Glomerular visceral epithelial cell (primary cell): ENCODE results near the gene MAEA.
"Not testable (repeated sequence)": the region's sequence is repeated elsewhere in the genome, so short reads cannot be mapped to it uniquely, and the experiment has no call there.

Experiments
- DNase-seq: peaks from one replicate; pipeline ENCODE4 v3.0.0-alpha.2; 2016; ENCODE audit errors: extremely low spot score

Gene MAEA

DNA sequence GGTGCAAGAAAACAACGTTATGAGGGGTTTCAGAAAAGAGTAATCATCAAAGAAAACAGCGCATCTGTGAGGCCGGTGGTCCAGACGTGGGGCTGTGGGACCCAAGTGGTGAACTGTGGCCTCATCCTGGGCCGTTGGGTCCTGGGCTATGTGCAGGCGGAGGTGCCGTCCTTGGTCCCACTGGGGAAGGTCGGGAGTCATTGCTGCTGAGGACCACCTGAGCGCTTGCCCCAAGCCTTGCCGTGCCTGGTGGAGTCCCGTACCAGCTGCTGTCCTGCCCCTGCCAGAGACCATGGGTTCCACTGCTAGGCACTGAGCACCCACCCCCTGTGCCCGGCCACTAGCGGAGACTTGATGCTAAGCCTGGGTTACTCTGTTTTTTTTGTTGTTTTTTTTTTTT lies 31.8 kb downstream of the MAEA start:
- DNase-seq: no peak

DNA sequence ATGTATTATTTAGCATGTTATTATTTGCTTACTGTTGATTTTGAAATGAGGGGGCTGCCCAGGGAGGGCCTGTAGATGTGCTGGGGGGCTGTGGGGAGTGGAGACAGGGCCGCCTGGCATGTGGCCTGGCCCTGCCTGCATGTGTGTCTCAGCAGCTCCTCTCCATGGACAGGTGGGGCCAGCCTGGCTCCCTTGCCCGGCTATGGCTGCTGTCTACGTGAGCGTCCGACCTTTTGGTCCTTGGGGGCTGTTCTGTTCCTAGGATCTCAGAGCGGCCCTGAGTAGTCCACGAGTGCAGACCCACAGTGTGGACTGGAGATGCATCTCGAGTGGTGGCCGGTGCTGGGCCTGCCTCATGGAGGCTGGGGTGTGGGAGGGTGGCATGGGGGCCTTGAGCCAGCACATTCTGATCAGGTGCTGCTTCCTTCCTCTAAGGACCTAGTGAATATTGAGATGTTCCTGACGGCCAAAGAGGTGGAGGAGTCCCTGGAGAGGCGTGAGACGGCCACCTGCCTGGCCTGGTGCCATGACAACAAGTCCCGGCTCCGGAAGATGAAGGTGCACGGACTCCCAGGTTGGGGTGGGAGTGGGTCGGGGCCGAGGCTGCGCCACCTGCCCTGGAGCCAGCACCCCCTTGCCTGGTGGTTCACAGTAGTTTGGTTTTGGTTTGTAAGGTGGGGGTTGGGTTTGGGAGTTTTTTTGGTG lies 32.4 kb downstream of the MAEA start:
- no peak for DNase-seq

DNA sequence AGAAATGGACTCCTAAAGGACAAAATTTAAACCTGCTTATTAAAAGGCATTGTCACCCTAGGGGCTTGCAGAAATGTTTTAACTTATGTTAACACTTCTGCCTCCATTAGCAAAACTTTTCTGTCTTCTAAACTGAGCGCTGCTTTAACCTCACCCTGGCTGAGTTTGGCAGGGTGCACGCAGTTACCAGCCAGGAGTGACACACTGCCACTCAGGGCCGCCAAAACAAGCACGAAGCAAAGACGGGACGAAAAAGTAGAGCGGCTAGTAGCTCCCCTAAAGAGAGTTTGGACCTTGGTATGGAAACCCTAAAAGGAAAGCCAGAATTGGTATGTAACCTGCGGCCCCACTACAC lies 33.6 kb downstream of the MAEA start:
- no peak for DNase-seq

DNA sequence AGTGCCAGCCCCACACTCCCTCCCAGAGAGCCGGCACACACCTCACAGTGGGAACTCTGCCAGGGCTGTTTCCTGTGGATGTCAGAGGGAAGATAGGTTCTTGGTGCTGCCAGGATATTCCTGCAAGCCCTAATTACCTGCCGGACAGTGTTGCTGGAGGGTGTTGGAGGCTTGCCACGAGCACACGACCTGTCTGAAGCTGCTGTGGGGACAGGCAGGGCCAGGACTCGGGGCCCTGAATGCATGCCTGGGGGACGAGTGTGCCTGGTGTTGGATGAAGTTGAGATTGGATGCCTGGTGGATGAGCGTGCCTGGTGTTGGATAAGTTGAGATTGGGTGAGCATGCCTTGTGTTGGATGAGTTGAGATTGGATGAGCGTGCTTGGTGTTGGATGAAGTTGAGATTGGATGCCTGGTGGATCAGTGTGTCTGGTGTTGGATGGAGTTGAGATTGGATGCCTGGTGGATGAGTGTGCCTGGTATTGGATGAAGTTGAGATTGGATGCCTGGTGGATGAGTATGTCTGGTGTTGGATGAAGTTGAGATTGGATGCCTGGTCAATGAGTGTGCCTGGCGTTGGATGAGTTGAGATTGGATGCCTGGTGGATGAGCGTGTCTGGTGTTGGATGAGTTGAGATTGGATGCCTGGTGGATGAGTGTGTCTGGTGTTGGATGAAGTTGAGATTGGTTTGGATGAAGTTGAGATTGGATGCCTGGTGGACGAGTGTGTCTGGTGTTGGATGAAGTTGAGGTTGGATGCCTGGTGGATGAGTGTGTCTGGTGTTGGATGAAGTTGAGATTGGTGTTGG lies 34.1 kb downstream of the MAEA start:
- peak; percentile 83 for DNase-seq

- not testable (repeated sequence) for DNase-seq
Observed at GRCh38 chr4:1324443-1325175, 34.9 kb downstream of the MAEA start.

GRCh38 chr4:1325176-1325480 lies 35.4 kb downstream of the MAEA start:
- no peak for DNase-seq

DNA sequence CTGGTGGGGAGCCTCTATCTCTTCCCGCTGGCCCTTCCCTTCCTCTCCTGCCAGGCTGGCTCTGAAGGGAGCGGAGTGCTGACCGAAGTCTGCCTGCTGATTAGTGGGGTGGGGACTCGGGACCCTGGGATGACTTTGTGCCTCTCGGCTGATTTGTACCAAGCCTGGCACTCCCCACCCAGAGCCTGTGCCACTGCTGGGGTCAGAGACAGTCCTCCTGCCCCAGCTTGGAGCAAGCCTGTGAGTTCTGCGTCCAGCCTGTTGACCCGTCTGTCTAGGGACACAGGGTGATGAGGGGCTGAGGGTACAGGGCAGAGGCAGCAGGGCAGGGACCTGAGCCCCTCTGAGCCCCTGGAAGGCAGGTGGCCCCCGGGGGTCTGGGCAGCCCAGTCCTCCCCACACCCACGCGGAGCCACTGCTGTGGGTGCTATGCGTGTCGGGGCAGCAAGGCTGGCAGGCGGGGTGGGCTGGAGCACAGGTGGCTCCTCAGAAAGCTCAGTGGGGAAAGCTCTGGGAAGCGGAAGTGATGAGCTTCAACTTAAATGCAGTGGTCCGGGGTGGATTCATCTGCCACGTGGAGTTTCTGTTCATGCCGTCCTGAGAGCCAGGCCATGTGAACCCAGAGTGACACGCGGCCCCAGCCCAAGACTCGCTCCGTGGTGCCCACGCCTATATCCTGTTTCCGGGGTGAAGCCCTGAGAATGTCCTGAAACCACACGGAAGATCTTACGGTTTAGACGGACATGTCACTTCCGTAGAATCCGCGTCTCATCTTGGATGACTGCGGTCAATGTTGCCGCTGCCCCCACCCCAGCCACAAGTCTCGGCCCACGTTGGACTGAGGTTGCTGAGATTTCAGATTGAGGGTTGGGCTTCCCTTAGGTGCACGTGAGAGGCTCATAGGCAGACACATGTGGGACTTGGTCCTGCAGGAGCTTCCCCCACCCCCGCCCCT lies 36.3 kb downstream of the MAEA start:
- DNase-seq: no peak

- DNase-seq: no peak
Observed at GRCh38 chr4:1326751-1327525, 37.2 kb downstream of the MAEA start.

- no peak for DNase-seq
Observed at GRCh38 chr4:1327526-1328266, 38.0 kb downstream of the MAEA start.

- no peak for DNase-seq
Observed at GRCh38 chr4:1328267-1329155, 38.8 kb downstream of the MAEA start.

- DNase-seq: peak; percentile 95
Observed at GRCh38 chr4:1329408-1330371, 40.0 kb downstream of the MAEA start.

GRCh38 chr4:1330761-1331590 lies 41.3 kb downstream of the MAEA start:
- no peak for DNase-seq

GRCh38 chr4:1331591-1332353 lies 42.1 kb downstream of the MAEA start:
- DNase-seq: no peak

DNA sequence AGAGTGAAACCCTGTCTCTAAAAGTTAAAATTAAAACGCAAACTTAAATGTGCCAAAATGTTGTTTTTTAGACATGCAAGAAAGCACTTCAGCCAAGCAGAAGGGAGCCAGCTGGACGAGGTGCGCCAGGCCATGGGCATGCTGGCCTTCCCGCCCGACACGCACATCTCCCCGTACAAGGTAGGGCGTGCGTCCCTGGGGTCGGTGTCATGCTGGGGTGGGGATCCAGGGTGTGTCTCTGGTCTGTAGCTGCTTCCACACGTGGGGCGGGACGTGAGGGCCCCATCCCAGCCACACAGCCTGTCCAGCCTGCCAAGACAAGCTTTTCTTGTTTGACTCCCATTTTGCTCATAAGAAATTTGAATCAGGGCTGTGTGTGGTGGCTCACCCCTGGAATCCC lies 43.0 kb downstream of the MAEA start:
- DNase-seq: no peak

GRCh38 chr4:1333256-1333655 lies 43.6 kb downstream of the MAEA start:
- DNase-seq: no peak

DNA sequence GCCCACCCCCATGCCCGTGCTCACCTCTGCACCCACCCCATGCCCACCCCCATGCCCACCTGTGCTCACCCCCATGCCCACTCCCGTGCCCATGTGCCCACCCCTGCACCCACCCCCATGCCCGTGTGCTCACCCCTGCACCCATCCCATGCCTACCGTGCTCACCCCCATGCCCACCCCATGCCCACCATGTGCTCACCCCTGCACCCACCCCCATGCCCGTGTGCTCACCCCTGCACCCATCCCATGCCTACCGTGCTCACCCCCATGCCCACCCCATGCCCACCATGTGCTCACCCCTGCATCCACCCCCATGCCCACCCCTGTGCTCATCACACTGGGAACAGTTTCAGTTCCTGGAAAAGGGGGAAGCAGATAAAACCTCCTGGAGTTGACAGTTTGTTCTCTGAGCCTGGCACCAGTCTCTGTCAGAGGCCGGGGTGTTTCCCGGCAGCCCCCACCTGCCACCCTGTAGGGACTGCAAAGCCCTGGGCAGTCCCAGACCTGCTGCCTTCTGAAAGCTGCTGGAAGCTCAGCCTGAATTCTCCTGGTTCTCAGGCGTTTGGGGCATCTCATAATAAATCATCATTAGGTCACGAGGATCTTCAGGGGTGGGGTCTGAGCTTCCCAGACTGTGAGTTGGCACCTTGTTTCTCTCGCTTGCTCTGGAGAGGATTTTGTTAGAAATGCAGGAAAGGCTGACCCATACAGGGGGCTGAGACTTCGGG lies 44.3 kb downstream of the MAEA start:
- not testable (repeated sequence) for DNase-seq
